H9 (cell line): Measurements from ENCODE around the gene BICDL2. TPM values are rescaled to one million over a fixed set of nuclear protein-coding genes. Genes with fewer than 3 reads are reported as not detected.

Source experiments
- DNase-seq: peaks from one replicate; pipeline ENCODE4 v3.0.0-alpha.2; 2017
- H2AFZ ChIP-seq: one replicate; pipeline ENCODE4 v1.6.1; 2013; ENCODE audit warnings: mild to moderate bottlenecking, low read length, control low read depth, moderate library complexity
- H2AK5ac ChIP-seq: 2 replicates; pipeline ENCODE4 v1.6.1; 2013; ENCODE audit warnings: low read length, control low read depth, mixed read lengths; ENCODE audit not compliant: insufficient read length
- H2BK120ac ChIP-seq: one replicate; pipeline ENCODE4 v1.6.1; 2013; ENCODE audit warnings: low read depth, mild to moderate bottlenecking, low read length, control low read depth, inconsistent platforms; ENCODE audit not compliant: poor library complexity, severe bottlenecking
- H2BK12ac ChIP-seq: 2 replicates; pipeline ENCODE4 v1.6.1; 2013; ENCODE audit warnings: low read length, control low read depth, mixed read lengths, low read depth; ENCODE audit not compliant: insufficient read length
- H2BK15ac ChIP-seq: 2 replicates; pipeline ENCODE4 v1.6.1; 2013; ENCODE audit warnings: low read depth, low read length, control low read depth
- H2BK20ac ChIP-seq: one replicate; pipeline ENCODE4 v1.6.1; 2013; ENCODE audit warnings: low read depth, mild to moderate bottlenecking, low read length, control low read depth, inconsistent platforms; ENCODE audit not compliant: poor library complexity, severe bottlenecking
- H2BK5ac ChIP-seq: 2 replicates; pipeline ENCODE4 v1.6.1; 2013; ENCODE audit warnings: low read length, control low read depth, mixed read lengths; ENCODE audit not compliant: insufficient read length
- H3K14ac ChIP-seq: 2 replicates; pipeline ENCODE4 v1.6.1; 2013; ENCODE audit warnings: low read length, control low read depth; ENCODE audit not compliant: insufficient read depth
- H3K18ac ChIP-seq: 2 replicates; pipeline ENCODE4 v1.6.1; 2013; ENCODE audit warnings: low read depth, mild to moderate bottlenecking, mixed read lengths, low read length, control low read depth; ENCODE audit not compliant: insufficient read length
- H3K23ac ChIP-seq: 2 replicates; pipeline ENCODE4 v1.6.1; 2013; ENCODE audit warnings: low read length, control low read depth, mixed read lengths, low read depth; ENCODE audit not compliant: insufficient read length
- H3K23me2 ChIP-seq: 2 replicates; pipeline ENCODE4 v1.6.1; 2013; ENCODE audit warnings: low read depth, mild to moderate bottlenecking, mixed read lengths, low read length, control low read depth; ENCODE audit not compliant: insufficient read length, poor library complexity, severe bottlenecking
- H3K27ac ChIP-seq: 2 replicates; pipeline ENCODE4 v1.5.1; 2013; ENCODE audit warnings: low read length, control low read depth, mixed read lengths, low read depth; ENCODE audit not compliant: insufficient read length
- H3K27me3 ChIP-seq: 2 replicates; pipeline ENCODE4 v1.6.1; 2013; ENCODE audit warnings: low read length, control low read depth, inconsistent platforms; ENCODE audit not compliant: insufficient read depth
- H3K4ac ChIP-seq: 2 replicates; pipeline ENCODE4 v1.6.1; 2013; ENCODE audit warnings: low read depth, mild to moderate bottlenecking, control low read depth, inconsistent platforms, low read length, moderate library complexity
- H3K4me1 ChIP-seq: 2 replicates; pipeline ENCODE4 v1.6.1; 2013; ENCODE audit warnings: low read length, control low read depth, inconsistent platforms; ENCODE audit not compliant: insufficient read depth
- H3K4me2 ChIP-seq: 2 replicates; pipeline ENCODE4 v1.6.1; 2013; ENCODE audit warnings: low read length, control low read depth, mixed read lengths; ENCODE audit not compliant: insufficient read length, insufficient read depth
- H3K56ac ChIP-seq: 2 replicates; pipeline ENCODE4 v1.6.1; 2013; ENCODE audit warnings: low read depth, mild to moderate bottlenecking, mixed read lengths, low read length, control low read depth; ENCODE audit not compliant: insufficient read length
- H3K79me1 ChIP-seq: 2 replicates; pipeline ENCODE4 v1.6.1; 2013; ENCODE audit warnings: low read depth, mild to moderate bottlenecking, moderate library complexity, low read length, control low read depth, inconsistent platforms; ENCODE audit not compliant: insufficient read depth, poor library complexity, severe bottlenecking
- H3K79me2 ChIP-seq: 2 replicates; pipeline ENCODE4 v1.6.1; 2013; ENCODE audit warnings: low read length, control low read depth, inconsistent platforms; ENCODE audit not compliant: insufficient read depth
- H3K9ac ChIP-seq: 2 replicates; pipeline ENCODE4 v1.6.1; 2013; ENCODE audit warnings: low read length, control low read depth, mixed read lengths; ENCODE audit not compliant: insufficient read length; ENCODE audit errors: extremely low read depth
- H3K9me3 ChIP-seq: one replicate; pipeline ENCODE4 v1.6.1; 2013; ENCODE audit warnings: low read depth, low read length, inconsistent platforms; ENCODE audit not compliant: control insufficient read depth
- H3T11ph ChIP-seq: one replicate; pipeline ENCODE4 v1.6.1; 2013; ENCODE audit warnings: mild to moderate bottlenecking, low read length, control low read depth, inconsistent platforms
- H4K20me1 ChIP-seq: one replicate; pipeline ENCODE4 v1.6.1; 2013; ENCODE audit not compliant: control insufficient read depth, insufficient read length, insufficient read depth
- H4K5ac ChIP-seq: 2 replicates; pipeline ENCODE4 v1.6.1; 2013; ENCODE audit warnings: low read depth, mild to moderate bottlenecking, mixed read lengths, low read length, control low read depth; ENCODE audit not compliant: insufficient read length
- H4K8ac ChIP-seq: replicated peaks from 2 replicates; pipeline ENCODE4 v1.6.1; 2013; ENCODE audit warnings: low read length, control low read depth, mixed read lengths, low read depth; ENCODE audit not compliant: insufficient read length
- H4K91ac ChIP-seq: 2 replicates; pipeline ENCODE4 v1.6.1; 2013; ENCODE audit warnings: low read depth, mild to moderate bottlenecking, moderate library complexity, mixed read lengths, low read length, control low read depth; ENCODE audit not compliant: insufficient read length
- H3K27ac Mint-ChIP-seq, 3 experiments: 2 replicates in 2 of 3; 3 replicates in 1 of 3; pipeline ENCODE4 v1.8.0; 2020 to 2021; ENCODE audit warnings: mixed read lengths in 3 of 3, mild to moderate bottlenecking in 1 of 3, moderate library complexity in 1 of 3
- H3K27me3 Mint-ChIP-seq: 2 replicates; pipeline ENCODE4 v1.8.0; 2021; ENCODE audit warnings: low read depth, mild to moderate bottlenecking, moderate library complexity, mixed read lengths
- H3K36me3 Mint-ChIP-seq, 3 experiments: 2 replicates in 2 of 3; 3 replicates in 1 of 3; pipeline ENCODE4 v1.8.0; 2020 to 2021; ENCODE audit warnings: low read depth in 3 of 3, mixed read lengths in 3 of 3; ENCODE audit not compliant: insufficient read depth in 1 of 3
- H3K4me1 Mint-ChIP-seq, 2 experiments: 2 replicates each; pipeline ENCODE4 v1.8.0; 2020; ENCODE audit warnings: mixed read lengths in 2 of 2
- H3K4me3 Mint-ChIP-seq, 2 experiments: 2 replicates in 1 of 2; 3 replicates in 1 of 2; pipeline ENCODE4 v1.8.0; 2020 to 2021; ENCODE audit warnings: mild to moderate bottlenecking in 2 of 2, mixed read lengths in 2 of 2, moderate library complexity in 1 of 2
- H3K9me3 Mint-ChIP-seq, 2 experiments: 2 replicates in 1 of 2; 3 replicates in 1 of 2; pipeline ENCODE4 v1.8.0; 2020; ENCODE audit warnings: mild to moderate bottlenecking in 2 of 2, mixed read lengths in 2 of 2, moderate library complexity in 1 of 2
- CTCF ChIP-seq: fragments of 200-600 bp; sonication (generic); conservative IDR thresholded peaks from 3 replicates; pipeline ENCODE4 v1.8.0; 2021; ENCODE audit warnings: antibody characterized with exemption, mild to moderate bottlenecking
- WGBS: extraction: QIAGEN DNeasy Blood & Tissue Kit; methylation state at CpG from one replicate; pipeline ENCODE4 v1.1.7; 2013; ENCODE audit warnings: missing lambda C conversion rate, low lambda C conversion rate, mixed read lengths; ENCODE audit not compliant: insufficient read length; ENCODE audit errors: extremely low coverage; 5-methylcytosine and 5-hydroxymethylcytosine counted together
- total RNA-seq: library from RNA; stranded (reverse); gene quantifications from 2 replicates; pipeline ENCODE4 v1.2.1, GENCODE V29; 2021

Gene BICDL2
- total RNA-seq, 1 experiment from 2014 or later, result 13.5 TPM

GRCh38 chr16:3035289-3035971, 1.3 kb downstream of the BICDL2 start:
- H4K91ac ChIP-seq, result no peak overlapping the region
- H3K79me2 ChIP-seq, result no peaks in the 10 kb centered on the region
- peaks cover 3% of the 10 kb centered on the region for H4K20me1 ChIP-seq
- H3K4me1 ChIP-seq, result no peaks in the 10 kb centered on the region; the same call in 1 of the 2 replicates
- no peak overlapping the region for H2AFZ ChIP-seq
- no peak overlapping the region for H2BK120ac ChIP-seq
- H3K27ac ChIP-seq, result no peak overlapping the region
- no peak overlapping the region for H3K18ac ChIP-seq
- DNase-seq, result no peak
- peaks cover 7% of the 10 kb centered on the region for H3K23me2 ChIP-seq
- no peak overlapping the region for H3K14ac ChIP-seq
- H3K56ac ChIP-seq, result no peak overlapping the region
- no peak overlapping the region for H2BK5ac ChIP-seq
- no peaks in the 10 kb centered on the region for H3K79me1 ChIP-seq
- no peak overlapping the region for H2AK5ac ChIP-seq
- peak overlapping the region; percentile 78 for H3K4me2 ChIP-seq
- H2BK20ac ChIP-seq, result no peak overlapping the region
- H4K5ac ChIP-seq, result no peak overlapping the region
- peak overlapping the region in 1 of 3 experiments; percentile 15; a peak in 2 of 7 replicates for H3K27ac Mint-ChIP-seq
- H2BK12ac ChIP-seq, result no peak overlapping the region
- H3K23ac ChIP-seq, result no peak overlapping the region
- peak overlapping the region; percentile 66 to 79 for H3K4me3 Mint-ChIP-seq
- no peaks in the 10 kb centered on the region for H3K9me3 Mint-ChIP-seq
- no peaks in the 10 kb centered on the region for H3K27me3 ChIP-seq
- H3K9me3 ChIP-seq, result no peaks in the 10 kb centered on the region
- H3T11ph ChIP-seq, result no peak overlapping the region
- H4K8ac ChIP-seq, result no peak overlapping the region
- peaks cover 3 to 5% (median 3%) of the 10 kb centered on the region in 3 experiments; a peak in 4 of 7 replicates for H3K36me3 Mint-ChIP-seq
- WGBS, result no CpG with 5 or more reads among the region's 19 CpGs
- no peak overlapping the region for H3K4ac ChIP-seq
- H3K4me1 Mint-ChIP-seq, result peaks cover 30 to 35% of the 10 kb centered on the region in 2 experiments
- H3K9ac ChIP-seq, result no peak overlapping the region
- no peak overlapping the region for H2BK15ac ChIP-seq
- TF ChIP-seq CTCF, result no peak
- peaks cover 44% of the 10 kb centered on the region for H3K27me3 Mint-ChIP-seq
